Measurements from ENCODE around the gene NR2C2. TPM values are rescaled to one million over a fixed set of nuclear protein-coding genes. Genes with fewer than 3 reads are reported as not detected.
A peak's percentile ranks its signal among the peaks of the same experiment; 100 is the strongest.

Gene NR2C2
- total and polyA plus RNA-seq, 10 of the 15 experiments (the other 5 are each of a cell fraction or from before 2014, with no cell fraction given): 2.7 to 30.3 (median 18.3) TPM

DNA sequence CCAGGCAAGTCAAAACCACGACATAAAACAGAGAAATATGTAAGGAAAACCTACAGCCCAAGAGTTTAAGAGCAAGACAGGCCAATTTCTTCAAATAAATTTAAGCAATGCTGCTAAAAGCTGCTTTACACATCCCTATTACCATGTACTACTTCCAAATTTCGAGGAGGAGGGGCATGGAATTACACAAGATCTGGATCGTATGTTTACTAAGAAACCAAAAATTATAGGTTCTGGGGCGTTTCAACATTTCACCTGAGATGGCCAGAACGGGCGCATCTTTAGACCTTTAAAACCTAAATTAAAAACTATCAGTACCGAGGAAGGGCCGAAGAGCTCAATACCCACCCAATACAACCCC, 664 bp upstream of the NR2C2 start (continued):
- no peak for TF ChIP-seq NR2C2 (IDR thresholded peaks at IDR 0.05; ENCODE audit: borderline replicate concordance, control insufficient read depth, insufficient read length, low read depth)

GRCh38 chr3:14947886-14948608, 664 bp downstream of the NR2C2 start:
- H3K36me3 ChIP-seq (ENCODE audit: control insufficient read depth in 2 of 2, insufficient read depth in 2 of 2, low read length in 1 of 2): peaks cover 0 to 6% of the 10 kb centered on the region in 2 experiments
- WGBS (ENCODE audit: insufficient coverage, insufficient replicate concordance, low lambda C conversion rate, missing lambda C conversion rate): under 1% methylated on average over 49 of the region's 79 CpGs
- no peaks in the 10 kb centered on the region for H3K27me3 ChIP-seq (replicated peaks in 1 of 2; ENCODE audit: control insufficient read depth in 2 of 2, insufficient read depth in 2 of 2, low read length in 1 of 2)
- FAIRE-seq: peak; percentile 38
- SMC1A ChIA-PET (ENCODE audit: uncharacterized antibody, unreplicated experiment): interaction anchor here (0.7 to 2.6 kb wide), 4 partner anchors 8 to 41 kb away, joined by 3 to 15 read pairs (median 8); no protein-coding TSS in a partner anchor
- H3K9ac ChIP-seq (ENCODE audit: control insufficient read depth, insufficient read depth, low read length): peak overlapping the region; percentile 97
- peaks cover 67% of the 10 kb centered on the region for H3K79me2 ChIP-seq (ENCODE audit: control insufficient read depth, insufficient read depth, low read length)
- POLR2A ChIA-PET: interaction anchor here (0.7 to 1.5 kb wide), 6 partner anchors 9 to 296 kb away, joined by 3 to 4 read pairs (median 3); partner anchors contain the start of gene CCDC174
- H2AFZ ChIP-seq (ENCODE audit: control insufficient read depth, low read depth, low read length): peak overlapping the region; percentile 84
- peaks cover 3% of the 10 kb centered on the region for H3K4me1 ChIP-seq (ENCODE audit: control insufficient read depth, insufficient read depth, low read length)
- H3K9me3 ChIP-seq (replicated peaks; ENCODE audit: control insufficient read depth, insufficient read depth, low read length): no peaks in the 10 kb centered on the region
- intact Hi-C loops (cut with micrococcal nuclease; ENCODE audit: unreplicated experiment): loop anchor here (2.0 to 5.0 kb wide), 3 partner anchors 41 to 119 kb away; partner anchors contain the start of gene MRPS25
- peak; percentile 95 for ATAC-seq
- peak overlapping the region; percentile 98 for H3K27ac ChIP-seq (ENCODE audit: control insufficient read depth, insufficient read depth)
- H3K4me3 ChIP-seq: peak overlapping the region; percentile 72
- BruUV-seq (replicated peaks): no TSS peak
- CTCF ChIA-PET: interaction anchor here (0.6 to 0.9 kb wide), 2 partner anchors 109 to 151 kb away, joined by 3 read pairs; partner anchors contain the start of gene RBSN
- H3K4me2 ChIP-seq (ENCODE audit: control insufficient read depth, insufficient read depth): no peak overlapping the region
- in situ Hi-C loops (cut with MboI): no loop called here
- RAD21 ChIA-PET (ENCODE audit: unreplicated experiment): interaction anchor here (0.8 to 1.6 kb wide), 7 partner anchors 9 to 296 kb away, joined by 3 to 8 read pairs (median 3); partner anchors contain the start of genes CCDC174 and MRPS25
- peak; percentile 73 for DNase-seq (ENCODE audit: low read depth, low spot score)
- no peaks in the 10 kb centered on the region for H4K20me1 ChIP-seq (ENCODE audit: control insufficient read depth, insufficient read depth)
- TF ChIP-seq MTA3 (IDR thresholded peaks at IDR 0.05; ENCODE audit: borderline replicate concordance, low read length) (no peak), IKZF2 (IDR thresholded peaks at IDR 0.05) (0 out of 4 replicates have a peak, but pooled peaks of 1 of the 2 experiments have one; percentile 33), ZNF24 (IDR thresholded peaks at IDR 0.05) (no peak), WRNIP1 (IDR thresholded peaks at IDR 0.05; ENCODE audit: borderline replicate concordance, low read depth, low read length) (no peak), FOS (IDR thresholded peaks at IDR 0.05; ENCODE audit: borderline replicate concordance, extremely low read depth, insufficient read length) (peak; percentile 45), ASH2L (IDR thresholded peaks at IDR 0.05; ENCODE audit: borderline replicate concordance, low read depth) (peak; percentile 98; the same call in 1 of the 2 replicates), NRF1 (conservative IDR thresholded peaks at IDR 0.05; ENCODE audit: low read depth, low read length) (no peak), SMAD5 (IDR thresholded peaks at IDR 0.05; ENCODE audit: low read depth) (no peak), GATAD2B (conservative IDR thresholded peaks at IDR 0.05; ENCODE audit: low read depth) (0 out of 2 replicates have a peak, but pooled peaks have one; percentile 12), IKZF1 (conservative IDR thresholded peaks at IDR 0.05) (peak; percentile 37), BHLHE40 (IDR thresholded peaks at IDR 0.05; ENCODE audit: borderline replicate concordance in 1 of 2, low read depth in 2 of 2, low read length in 1 of 2) (peak in 1 of 2 experiments; percentile 59; a peak in 3 of 4 replicates), DPF2 (IDR thresholded peaks at IDR 0.05) (peak; percentile 94), ETV6 (conservative IDR thresholded peaks at IDR 0.05 in 1 of 2, IDR thresholded peaks at IDR 0.05 in 1 of 2; ENCODE audit: borderline replicate concordance in 1 of 2, low read depth in 1 of 2) (no peak), SMARCA5 (IDR thresholded peaks at IDR 0.05) (0 out of 2 replicates have a peak, but pooled peaks have one; percentile 21), CBX3 (IDR thresholded peaks at IDR 0.05; ENCODE audit: borderline replicate concordance, low read depth) (no peak), MYB (IDR thresholded peaks at IDR 0.05; ENCODE audit: borderline replicate concordance, low read depth, low read length) (no peak), ZSCAN29 (IDR thresholded peaks at IDR 0.05) (no peak)
- TF ChIP-seq, protein P1, sequence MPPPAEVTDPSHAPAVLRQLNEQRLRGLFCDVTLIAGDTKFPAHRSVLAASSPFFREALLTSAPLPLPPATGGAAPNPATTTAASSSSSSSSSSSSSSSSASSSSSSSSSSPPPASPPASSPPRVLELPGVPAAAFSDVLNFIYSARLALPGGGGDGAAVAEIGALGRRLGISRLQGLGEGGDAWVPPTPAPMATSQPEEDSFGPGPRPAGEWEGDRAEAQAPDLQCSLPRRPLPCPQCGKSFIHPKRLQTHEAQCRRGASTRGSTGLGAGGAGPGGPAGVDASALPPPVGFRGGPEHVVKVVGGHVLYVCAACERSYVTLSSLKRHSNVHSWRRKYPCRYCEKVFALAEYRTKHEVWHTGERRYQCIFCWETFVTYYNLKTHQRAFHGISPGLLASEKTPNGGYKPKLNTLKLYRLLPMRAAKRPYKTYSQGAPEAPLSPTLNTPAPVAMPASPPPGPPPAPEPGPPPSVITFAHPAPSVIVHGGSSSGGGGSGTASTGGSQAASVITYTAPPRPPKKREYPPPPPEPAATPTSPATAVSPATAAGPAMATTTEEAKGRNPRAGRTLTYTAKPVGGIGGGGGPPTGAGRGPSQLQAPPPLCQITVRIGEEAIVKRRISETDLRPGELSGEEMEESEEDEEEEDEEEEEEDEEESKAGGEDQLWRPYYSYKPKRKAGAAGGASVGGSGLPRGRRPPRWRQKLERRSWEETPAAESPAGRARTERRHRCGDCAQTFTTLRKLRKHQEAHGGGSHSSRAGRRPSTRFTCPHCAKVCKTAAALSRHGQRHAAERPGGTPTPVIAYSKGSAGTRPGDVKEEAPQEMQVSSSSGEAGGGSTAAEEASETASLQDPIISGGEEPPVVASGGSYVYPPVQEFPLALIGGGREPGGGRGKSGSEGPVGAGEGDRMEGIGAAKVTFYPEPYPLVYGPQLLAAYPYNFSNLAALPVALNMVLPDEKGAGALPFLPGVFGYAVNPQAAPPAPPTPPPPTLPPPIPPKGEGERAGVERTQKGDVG (CRISPR knock-in tag; IDR thresholded peaks at IDR 0.05): no peak
